Measurements from ENCODE around the gene SLC22A12.

The SLC22A12 gene

DNA sequence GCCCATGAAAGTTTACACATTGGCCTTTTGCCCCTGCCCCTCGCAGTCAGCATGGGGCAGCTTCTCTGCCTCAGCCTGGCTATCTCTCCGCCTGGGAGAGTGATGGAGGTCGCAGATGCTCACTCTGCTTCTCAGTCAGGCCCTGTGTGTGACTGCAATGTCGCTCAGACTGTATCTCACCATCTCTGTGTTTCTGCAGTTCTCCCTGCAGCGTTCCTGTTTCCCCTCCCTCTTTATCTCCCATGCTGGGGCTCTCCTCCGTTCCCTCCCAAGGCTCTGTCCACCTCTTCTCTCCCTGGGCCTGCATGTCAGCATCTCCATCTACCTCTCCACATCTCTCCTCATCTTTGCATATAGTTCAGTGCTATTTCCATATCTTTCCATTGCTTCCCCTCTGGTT lies 38.1 kb downstream of the SLC22A12 start:
- DNase-seq, result no peak

DNA sequence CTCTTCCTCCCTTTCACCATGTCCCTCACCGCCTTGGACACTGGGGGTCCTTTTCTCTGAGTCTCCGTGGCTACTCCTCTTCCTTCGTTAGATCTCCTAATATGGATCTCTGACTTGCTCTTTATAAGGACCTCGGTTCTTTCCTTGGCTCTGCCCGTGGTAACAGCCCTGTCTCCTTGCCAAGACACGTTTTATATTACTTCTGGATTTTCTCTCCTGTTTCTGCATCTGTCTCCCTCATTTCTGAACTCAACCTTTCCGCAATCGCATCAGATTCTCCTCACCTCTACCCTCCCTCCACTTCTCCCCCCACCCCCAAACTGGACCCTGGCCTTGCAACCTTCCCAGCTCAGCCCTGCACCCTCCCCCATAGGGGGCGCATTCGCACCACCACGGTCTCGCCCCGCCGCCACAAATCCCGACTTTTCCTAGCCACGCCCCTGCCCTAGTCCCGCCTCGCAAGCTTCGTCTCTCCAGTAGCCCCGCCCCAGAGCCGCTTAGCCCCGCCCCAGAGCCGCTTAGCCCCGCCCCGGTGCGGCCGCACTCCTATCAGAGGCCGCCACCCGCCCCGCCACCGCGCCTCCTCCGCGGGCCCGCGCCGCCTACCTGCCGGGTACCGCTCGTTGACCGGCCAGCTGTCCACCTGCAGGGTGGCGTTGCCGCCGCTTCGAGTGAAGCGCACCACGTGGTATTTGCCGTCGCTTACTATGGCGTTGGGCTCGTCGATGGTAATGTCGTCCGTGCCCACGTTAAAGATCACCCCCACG lies 39.0 kb downstream of the SLC22A12 start:
- no peak for DNase-seq

DNA sequence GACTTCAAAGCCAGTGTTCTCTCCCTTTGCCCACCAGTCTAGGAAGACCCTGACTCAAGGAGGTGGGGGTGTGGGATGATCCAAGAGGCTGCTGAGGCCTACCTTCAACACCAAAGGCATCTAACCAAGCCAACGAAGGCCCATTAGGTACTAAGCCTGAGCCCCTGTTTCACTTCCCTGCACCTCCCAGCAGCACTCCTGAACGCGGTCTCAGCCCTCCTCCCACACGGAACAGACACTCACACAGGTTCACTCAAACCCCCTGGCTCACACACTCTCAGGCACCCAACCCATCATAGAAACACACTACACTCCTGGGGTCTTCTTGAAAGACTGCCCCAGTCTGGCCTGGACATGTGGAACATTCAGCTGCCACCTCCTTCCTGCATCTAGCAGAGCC lies 40.7 kb downstream of the SLC22A12 start:
- DNase-seq, result no peak

DNA sequence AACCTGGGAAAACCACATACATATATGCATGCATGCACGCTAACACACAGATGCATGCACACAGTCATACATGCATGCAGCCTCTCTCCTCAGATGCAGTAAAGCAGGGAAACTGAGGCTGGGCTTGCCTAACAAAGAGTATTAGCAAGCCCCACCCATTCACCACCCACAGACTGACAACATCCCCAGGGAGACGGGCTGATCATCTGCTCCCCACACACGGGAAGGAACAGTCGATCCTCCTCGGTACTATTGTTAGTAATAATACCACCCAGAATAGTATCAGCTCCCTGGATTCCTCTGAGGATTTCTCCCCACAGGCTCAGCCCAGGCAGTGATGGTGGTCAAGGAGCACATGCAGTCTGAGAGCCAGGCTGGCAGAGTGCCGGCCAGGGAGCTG lies 41.2 kb downstream of the SLC22A12 start:
- no peak for DNase-seq

DNA sequence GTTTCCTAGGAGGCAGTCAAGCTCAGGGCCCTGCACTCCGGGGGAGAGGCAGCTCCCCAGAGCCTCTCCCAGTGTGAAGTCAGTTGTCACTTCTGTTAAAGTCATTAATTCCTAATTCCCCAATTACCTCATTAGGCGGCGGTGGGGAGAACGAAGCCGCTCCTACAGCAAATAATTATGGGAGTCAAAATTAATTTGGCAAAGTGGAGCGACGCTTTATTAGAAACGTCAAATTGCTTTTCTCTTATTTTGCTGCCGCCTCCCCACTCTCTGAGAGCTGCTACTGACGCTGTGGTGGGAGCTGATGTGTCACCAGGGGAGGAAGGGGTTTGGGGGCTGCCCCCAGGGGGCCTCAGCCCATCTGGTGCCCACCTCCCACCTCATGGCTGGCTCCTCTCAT lies 41.6 kb downstream of the SLC22A12 start:
- DNase-seq, result no peak

DNA sequence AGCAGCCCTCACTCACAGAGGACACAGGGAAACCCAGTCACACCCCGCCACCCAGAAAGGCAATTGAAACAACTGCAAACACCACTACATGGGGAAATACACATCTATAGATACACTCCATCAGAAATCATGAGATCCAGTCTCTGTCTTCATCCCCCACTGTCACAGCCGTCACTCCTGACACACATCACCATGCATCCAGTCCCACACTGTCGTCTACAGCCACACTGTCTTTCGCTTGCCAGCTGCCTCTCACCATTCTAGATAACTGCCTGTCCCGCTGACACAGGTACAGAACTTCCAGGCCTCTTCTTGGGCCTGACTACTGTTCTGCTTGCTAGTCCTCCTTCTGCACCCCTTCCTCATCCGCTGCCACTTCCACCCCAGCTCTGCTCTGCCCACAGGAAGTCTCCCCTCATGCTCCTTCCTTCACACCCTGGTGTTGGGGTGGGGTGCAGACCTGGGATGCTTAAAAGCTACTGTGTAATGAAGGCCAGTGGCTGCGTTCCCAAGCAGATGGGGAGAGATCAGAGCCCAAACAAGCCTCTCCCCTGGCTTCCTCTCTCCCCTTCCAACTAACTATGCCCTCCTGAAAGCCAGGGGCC lies 42.6 kb downstream of the SLC22A12 start:
- no peak for DNase-seq

DNA sequence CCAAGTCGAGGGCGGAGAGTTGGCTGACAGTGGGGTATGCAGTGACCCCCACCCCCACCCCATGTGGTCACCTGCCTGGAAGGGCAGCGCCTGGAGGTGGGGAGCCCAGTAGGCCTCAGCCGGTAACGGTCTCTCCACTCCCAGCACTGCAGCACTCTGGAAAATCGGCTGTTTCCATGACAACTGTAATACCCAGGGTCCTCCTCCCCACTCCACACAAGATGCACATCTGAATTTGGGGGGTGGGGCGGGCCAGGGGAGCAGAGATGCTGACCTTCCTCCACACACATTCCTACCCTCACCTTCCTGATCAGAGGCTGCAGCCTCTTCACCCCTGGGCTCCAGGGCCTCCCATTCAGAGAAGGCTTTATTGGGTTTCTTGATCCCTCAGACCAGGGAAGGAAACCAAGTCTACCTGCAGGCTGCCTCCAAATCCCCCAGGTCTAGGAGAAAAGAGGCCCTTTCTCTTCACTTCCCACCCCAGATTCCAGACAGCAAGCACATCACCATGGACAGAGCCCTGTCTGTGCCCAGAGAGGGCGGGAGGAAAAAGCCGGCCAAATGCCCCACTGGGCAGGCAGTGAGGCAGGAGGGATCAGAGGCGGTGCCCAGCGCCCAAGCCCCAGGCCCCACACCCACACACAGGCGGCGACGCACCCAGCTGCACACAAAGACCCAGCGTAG lies 46.5 kb downstream of the SLC22A12 start:
- DNase-seq, result no peak

DNA sequence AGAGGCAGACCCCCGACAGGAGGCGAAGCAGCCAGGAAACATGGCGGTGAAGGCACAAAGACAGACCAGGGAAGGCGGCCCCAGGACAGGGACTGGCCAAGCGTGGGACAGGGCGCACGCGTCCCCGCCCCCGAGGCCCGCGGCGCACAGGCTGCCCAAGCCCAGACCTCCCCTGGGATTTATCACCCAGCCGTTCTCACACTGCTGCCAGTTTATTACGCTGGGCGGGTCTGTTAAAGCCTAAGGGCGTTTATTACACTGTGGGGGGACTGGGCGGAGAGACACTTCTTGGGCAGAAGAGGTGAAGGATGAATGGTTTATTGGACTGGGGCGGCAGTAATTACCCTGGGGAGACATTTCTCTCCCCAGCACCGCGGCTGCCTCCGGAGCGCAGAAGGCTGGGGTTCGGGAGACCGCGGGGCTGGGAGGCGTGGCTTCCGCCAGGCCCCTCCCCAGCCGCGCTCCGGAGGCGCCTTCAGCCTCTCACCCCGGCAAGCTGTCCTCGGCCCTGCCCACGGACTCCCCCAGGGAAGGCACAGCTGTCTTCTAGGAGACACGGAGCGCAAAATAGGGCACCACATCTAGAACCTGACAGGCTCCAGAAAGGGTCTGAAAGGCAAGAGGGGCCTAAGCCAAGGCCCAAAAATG lies 47.1 kb downstream of the SLC22A12 start:
- DNase-seq, result no peak

DNA sequence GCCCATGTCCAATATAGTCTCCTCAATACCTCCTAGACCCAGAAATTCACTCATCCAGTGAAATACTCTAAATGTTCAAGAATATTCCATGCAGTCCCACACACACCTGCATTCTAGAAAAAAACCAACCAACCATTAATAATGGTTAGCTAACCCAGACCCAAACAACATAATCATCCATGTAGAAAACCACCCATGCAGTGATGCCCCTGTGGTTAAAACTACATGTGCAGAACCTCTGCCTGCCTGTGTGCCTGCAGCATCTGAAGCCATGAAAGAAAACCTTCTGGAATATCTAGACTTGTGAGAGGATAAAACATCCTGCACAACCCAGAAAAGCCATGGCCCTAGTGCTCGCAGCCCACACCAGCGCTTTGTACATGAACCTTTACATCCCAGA lies 47.8 kb downstream of the SLC22A12 start:
- no peak for DNase-seq

DNA sequence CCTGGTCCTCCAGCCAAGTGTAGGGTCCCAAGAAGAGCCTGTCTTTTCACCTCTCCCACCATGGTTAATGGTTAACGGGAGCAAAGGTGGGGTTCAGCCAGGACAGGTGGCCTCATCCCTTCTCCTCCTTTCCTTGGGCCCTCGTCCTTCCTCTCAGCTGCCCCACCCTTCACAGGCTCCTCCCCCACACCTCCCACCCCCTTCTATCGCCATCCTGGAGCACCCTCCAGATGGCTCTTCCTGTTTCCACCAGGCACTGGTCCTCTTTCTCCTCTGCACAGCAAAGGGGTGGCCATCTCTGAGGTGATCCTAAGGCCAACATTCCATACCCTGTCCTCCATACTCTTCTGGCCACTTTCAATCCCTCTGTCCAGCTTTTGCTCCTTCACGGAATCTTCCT lies 48.9 kb downstream of the SLC22A12 start:
- no peak for DNase-seq

DNA sequence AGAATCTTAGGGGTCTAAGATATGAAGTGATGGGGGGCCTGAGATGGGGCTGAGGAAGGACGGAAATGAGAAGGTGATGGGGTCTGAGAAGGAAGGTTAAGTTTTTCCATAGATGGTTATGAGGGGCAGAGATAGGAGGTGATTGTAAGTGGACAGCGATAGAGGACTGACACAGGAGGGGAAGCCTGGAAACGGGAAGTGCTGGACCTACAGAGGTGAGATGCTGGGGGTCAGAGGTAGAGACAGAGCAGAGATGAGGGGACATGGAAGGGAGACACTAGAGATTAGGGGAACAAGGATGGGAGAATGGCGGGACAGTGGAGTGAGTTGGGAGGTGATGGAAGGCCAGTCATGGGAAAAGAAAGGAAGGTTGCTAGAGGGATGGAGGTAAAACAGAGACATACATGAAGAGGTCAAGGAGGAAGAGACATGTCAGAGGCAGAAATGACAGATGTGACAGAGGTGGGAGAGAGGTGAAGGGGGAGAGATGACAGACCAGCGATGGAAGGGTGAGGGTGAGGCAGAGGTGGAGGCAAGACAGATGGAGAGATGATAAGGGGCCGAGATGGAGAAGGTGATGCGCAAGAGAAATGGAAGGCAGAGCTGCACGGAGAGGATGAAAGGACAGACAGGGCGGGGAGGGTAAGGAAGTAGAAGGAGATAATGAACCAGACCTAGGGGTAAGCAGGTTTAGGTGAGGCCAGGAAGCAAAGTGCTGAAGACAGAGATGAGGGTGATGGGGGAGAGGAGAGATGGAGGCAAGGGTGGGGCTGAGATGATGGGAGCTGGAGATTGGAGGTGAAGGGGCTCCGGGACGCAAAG lies 50.8 kb downstream of the SLC22A12 start:
- DNase-seq, result no peak

DNA sequence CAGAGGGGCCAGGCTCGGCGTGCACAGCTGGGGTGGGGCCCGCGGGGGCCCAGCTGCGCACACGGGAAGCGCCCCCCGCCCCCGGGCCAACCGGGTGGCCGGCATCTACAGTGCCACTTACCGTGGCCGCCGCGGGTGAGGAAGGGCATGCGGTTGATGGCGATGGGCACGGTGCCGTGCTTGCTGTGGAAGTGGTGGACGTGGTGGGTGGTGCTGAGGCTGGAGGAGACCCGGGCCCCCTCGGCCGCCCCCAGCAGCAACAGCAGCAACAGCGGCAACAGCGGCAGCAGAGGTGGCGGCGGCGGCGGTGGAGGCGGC lies 51.4 kb downstream of the SLC22A12 start:
- DNase-seq, result no peak

DNA sequence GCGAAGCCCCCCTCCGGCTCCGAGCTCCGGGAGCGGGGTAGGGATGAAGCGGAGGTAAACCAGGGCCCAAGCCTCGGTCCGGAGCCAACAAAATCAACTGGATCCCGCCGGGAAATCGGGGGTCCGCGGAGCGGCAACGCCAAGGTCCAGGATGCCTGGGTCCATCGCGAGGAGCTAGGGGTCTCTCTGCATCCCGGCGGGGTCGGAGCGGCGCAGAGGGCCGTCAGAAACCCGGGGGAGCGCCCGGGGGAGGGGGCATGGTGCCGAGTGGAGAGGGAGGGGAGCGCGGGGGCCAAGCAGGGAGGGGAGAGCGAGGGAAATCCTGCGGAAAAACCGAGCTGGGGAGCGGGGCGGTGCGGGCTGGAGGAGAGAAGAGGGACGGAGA lies 51.8 kb downstream of the SLC22A12 start:
- DNase-seq, result no peak

DNA sequence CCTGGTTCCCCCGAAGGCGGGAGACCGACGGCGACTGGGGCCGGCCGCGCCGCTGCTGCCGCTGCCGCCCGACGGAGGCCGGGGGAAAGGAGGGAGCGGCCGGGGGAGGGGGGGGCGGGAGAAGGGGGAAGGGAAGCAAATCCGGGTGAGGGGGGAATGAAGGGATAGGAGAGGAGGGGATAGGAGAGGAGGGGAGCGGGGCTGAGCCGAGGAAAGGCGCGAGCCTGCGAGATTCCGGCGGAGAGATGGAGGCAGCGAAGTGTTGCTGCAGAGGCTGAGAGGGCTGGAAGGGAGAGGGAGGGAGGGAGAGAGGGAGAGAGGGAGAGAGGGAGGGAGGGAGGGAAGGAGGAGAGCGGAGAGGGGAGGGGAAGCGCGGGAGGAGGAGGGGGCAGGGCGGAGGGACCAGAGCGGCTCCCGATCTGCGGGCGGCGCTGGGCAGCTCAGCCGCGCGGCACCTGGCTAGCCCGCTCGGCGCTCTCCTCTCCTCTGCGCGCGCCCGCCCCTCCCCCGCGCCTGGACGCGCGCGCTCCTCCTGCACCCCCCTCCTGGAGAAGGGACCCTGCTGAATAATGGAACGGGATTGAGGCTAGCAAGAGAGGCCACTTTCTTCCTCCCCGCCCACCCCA lies 52.3 kb downstream of the SLC22A12 start:
- DNase-seq, result no peak

DNA sequence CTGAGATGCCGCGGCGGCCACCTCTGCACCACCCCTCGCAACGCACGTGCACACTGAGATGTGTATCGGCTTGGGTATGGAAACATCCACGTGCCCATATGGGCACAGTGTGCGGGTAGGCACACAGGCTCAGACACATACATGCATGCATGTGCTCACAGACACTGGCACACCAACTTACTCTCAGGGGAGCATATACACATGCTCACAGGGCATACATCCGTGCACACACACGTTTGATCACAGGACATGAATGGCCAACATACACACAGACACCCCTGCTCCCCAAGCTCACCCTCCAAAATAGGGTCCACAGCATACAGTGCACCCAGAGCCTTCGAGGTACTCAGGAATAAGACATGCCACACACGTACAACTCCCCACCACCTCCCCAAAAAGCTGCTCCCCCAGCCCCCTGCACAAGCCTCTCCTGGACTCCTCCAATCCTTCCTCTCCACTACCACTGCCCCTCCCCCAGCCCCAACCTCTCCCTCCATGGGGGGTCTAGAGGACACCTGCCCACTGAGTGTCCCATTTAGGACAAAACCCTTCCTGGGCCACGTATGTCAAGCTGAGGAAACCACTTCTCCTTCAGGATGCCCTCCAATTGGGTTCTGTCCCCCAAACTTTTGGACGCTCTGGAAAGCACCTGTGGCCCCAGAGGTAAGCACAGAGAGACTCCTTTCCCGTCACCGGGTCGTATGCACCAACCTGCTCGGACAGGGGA lies 53.1 kb downstream of the SLC22A12 start:
- no peak for DNase-seq

DNA sequence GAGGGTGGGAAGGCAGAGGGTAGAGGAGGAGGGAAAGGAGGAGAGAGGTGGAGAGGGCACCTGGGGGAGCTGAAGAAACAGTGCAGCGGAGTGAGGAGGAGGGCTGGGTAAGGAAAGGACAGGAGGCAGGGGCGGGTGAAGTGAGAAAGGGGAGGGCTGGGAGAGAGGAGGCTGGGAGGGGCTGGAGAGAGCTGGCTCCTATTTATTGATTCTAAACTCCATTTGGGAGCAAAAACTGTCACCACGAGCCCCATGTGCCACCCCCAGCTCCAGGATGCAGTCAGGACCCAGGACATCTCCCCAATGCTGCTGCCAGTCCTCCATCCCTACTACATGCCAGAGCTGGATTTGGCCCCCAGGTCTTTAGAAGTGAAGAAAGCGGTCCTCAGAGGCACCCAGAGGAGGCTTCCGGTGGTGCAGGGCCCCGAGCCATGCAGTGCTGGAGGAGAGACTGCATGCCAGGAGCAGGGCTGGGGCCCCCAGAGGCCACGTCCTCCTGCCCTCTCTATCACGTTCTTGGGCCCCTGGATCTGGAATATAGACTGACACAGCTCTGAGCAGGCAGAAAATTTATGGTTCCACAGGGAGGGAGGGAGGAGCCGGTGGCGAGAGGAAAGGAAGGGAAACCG lies 53.7 kb downstream of the SLC22A12 start:
- no peak for DNase-seq

DNA sequence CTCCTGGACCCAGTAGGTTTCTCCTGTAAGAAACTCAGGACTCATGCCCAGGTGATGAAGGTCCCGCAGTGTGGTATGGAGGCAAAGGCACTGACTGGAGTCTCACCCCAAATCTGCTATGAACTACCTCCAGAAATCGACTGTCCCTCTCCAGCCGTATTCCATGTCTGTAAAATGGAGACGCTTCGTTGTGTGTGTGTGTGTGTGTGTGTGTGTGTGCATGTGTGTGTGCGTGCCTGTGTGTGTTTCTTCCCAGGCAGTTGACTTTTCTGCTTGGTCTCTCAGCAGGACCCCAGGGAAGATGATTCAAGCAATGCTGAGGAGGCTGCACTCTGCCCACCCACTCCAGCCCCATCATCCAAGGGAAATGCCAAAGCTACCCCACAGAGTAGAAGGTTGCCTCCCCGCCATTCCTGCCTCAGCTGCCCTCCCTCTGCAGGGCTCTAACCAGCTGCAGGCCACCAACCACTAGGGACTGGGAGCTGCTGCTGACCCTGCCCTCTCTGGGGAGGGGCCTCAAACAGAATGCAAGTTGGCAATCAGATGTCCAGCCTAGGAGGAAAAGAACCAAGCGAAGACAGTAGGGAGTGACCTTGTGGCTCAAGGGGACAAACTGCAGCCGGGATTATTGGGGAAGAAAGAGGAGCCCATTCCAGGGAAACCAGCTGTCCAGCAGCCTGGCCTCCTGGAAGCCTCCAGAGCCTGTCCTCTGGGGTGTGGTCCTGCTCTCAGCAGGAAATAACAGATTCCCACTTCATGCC lies 56.2 kb downstream of the SLC22A12 start:
- DNase-seq, result no peak

DNA sequence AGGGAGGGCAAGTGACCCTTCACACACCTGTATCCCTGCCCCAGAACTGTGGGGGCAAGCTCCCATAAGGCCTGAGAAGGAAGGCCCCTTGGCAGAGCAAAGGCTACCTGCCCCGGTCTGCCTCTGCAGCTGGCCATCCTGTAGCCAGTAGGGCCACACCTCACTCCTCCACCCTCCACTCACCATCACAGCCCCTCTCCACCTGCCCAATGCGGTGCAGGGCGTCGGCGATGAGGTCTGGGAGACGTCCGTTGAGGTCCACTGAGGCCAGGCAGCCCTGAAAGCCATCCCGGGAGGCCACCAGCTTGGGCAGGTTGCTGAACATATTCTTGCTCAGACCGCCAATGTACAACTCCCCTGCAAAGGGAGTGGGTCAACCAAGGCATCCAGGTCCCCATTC lies 57.5 kb downstream of the SLC22A12 start:
- DNase-seq, result no peak

DNA sequence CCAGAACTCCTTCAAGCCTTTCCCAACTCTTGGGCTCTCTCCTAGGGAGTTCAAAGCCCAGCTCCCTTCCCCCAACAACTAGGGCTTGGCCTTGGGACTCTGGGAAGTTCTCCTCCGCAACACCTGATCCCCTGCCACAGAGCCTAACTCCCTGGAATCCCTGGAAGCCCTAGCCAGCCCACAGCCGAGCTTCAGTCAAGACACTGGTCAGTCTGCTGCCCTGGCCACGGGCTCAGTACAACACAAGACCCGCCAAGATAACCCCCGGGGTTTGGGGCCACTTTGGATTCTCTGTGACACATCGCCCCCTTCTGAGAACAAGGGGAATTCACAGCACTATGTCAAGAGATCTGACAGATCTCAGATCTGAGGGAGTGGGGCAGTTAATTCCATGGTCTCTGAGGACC lies 58.3 kb downstream of the SLC22A12 start:
- no peak for DNase-seq

DNA sequence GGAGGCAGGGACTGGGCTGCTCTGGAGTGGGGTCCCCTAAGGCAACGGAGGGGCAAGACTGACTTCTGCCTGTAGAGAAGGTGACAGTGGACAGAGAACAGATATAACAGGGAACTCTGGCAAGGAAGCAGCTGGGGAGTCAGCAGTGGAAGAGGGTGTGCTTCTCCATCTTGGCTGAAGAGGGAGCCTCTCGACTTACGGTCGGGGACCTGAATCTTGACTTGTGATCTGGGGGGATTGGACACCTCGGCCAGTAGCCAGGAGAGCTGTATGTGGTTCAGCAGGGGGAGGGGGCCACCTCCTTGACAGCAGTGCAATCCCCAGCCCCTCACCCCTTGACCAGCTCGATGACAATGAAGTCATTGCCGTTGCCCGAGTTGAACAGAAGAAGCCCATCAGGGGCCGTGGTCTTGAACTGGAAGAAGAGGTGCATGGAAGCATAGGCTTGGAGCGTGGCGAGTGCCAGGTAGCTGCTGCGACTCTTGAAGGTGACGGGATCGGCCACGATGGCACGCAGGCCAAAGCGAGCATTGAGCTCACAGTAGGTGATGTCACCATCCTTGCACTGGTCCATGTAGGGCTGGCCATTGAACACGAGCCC lies 60.0 kb downstream of the SLC22A12 start:
- no peak for DNase-seq

All from NCI-H2107 (cell line).